ENCODE measurements around the gene ERN1.

GRCh38 chr17:64063766-64064224, 66.1 kb downstream of the ERN1 start:
- TF ChIP-seq CTCF (conservative IDR thresholded peaks at IDR 0.05; ENCODE audit: low read length) (peak; percentile 80), EZH2phosphoT487 (IDR thresholded peaks at IDR 0.05; ENCODE audit: borderline replicate concordance) (no peak)
